CD4-positive, alpha-beta T cell (primary cell): ENCODE results near the gene RFNG. TPM values are rescaled to one million over a fixed set of nuclear protein-coding genes. Genes with fewer than 3 reads are reported as not detected.

Experiments
- ATAC-seq: fragments of 200-7000 bp; cut with Tn5 transposase; one replicate; pipeline ENCODE4 v1.10.0; 2022; ENCODE audit warnings: mild to moderate bottlenecking; ENCODE audit not compliant: poor library complexity
- CTCF ChIA-PET: fragments of 350-600 bp; sonication (Branson Sonifier 250); formaldehyde crosslinking; loops from one replicate; lab custom pipeline; 2021; ENCODE audit warnings: antibody characterized with exemption, inconsistent platforms; lab: Charles Lee
- POLR2A ChIA-PET: fragments of 350-600 bp; sonication (Branson Sonifier 250); formaldehyde crosslinking; loops from one replicate; lab custom pipeline; 2021; ENCODE audit warnings: antibody characterized with exemption, inconsistent platforms; lab: Charles Lee
- DNase-seq, 14 experiments: peaks; one replicate each; pipeline ENCODE4 v3.0.0-alpha.2; 2013 to 2020; ENCODE audit warnings: mixed read lengths in 2 of 14
- H3K27ac ChIP-seq, 2 donors: one replicate each; pipeline versions ENCODE4 v1.5.1 to v1.7.0; 2013; ENCODE audit warnings: low read length in 2 of 2, low read depth in 1 of 2, mild to moderate bottlenecking in 1 of 2
- H3K27me3 ChIP-seq, 2 experiments: 1 replicate in 1 of 2; 2 replicates in 1 of 2; pipeline versions ENCODE4 v1.6.1 to v1.7.0; 2013; ENCODE audit warnings: low read length in 2 of 2, control low read depth in 1 of 2, mild to moderate bottlenecking in 1 of 2, moderate library complexity in 1 of 2; ENCODE audit not compliant: insufficient read depth in 2 of 2, control insufficient read depth in 1 of 2
- H3K36me3 ChIP-seq: one replicate; pipeline ENCODE4 v1.6.1; 2013; ENCODE audit warnings: low read length, control low read depth; ENCODE audit not compliant: insufficient read depth
- H3K4me1 ChIP-seq: one replicate; pipeline ENCODE4 v1.6.1; 2013; ENCODE audit warnings: low read length, control low read depth; ENCODE audit not compliant: insufficient read depth
- H3K4me3 ChIP-seq: one replicate; pipeline ENCODE4 v1.5.1; 2013; ENCODE audit warnings: mild to moderate bottlenecking, low read length, moderate library complexity
- H3K9me3 ChIP-seq, 2 experiments: 1 replicate in 1 of 2; 2 replicates in 1 of 2; pipeline versions ENCODE4 v1.6.1 to v1.7.0; 2013; ENCODE audit warnings: low read length in 2 of 2, mild to moderate bottlenecking in 2 of 2, control low read depth in 1 of 2, moderate library complexity in 1 of 2; ENCODE audit not compliant: control insufficient read depth in 1 of 2, insufficient read depth in 1 of 2
- H3K27ac Mint-ChIP-seq: one replicate; pipeline ENCODE4 v1.8.0; 2020; ENCODE audit warnings: mixed read lengths
- H3K27me3 Mint-ChIP-seq: one replicate; pipeline ENCODE4 v1.8.0; 2021; ENCODE audit warnings: mixed read lengths
- H3K36me3 Mint-ChIP-seq: one replicate; pipeline ENCODE4 v1.8.0; 2021; ENCODE audit warnings: low read depth, mixed read lengths
- H3K4me1 Mint-ChIP-seq: one replicate; pipeline ENCODE4 v1.8.0; 2021; ENCODE audit warnings: low read depth, mixed read lengths
- H3K4me3 Mint-ChIP-seq: one replicate; pipeline ENCODE4 v1.8.0; 2020; ENCODE audit warnings: mild to moderate bottlenecking, mixed read lengths
- H3K9me3 Mint-ChIP-seq: one replicate; pipeline ENCODE4 v1.8.0; 2020; ENCODE audit warnings: mixed read lengths
- CTCF ChIP-seq: fragments of 200-600 bp; IDR thresholded peaks from one replicate; pipeline ENCODE4 v1.8.0; 2022; ENCODE audit warnings: antibody characterized with exemption, mild to moderate bottlenecking
- intact Hi-C, 2 experiments: fragments of 100-400 bp; cut with DNase I in 1 of 2; cut with micrococcal nuclease in 1 of 2; formaldehyde crosslinking; loops; one replicate each; pipeline versions ENCODE4 v1.15.1 to v1.9.0; 2023 to 2025; cut with DNase I, micrococcal nuclease
- total RNA-seq, 174 experiments: library from RNA in 2 of 174; stranded (reverse) in 2 of 174; gene quantifications; one replicate each; pipeline ENCODE4 v1.2.3 and lab custom pipeline; 2021 to 2026

RFNG gene
- total RNA-seq, 2 experiments from 2014 or later, result 28.1 to 31.2 TPM

GRCh38 chr17:82012640-82013295 lies 38.8 kb downstream of the RFNG start:
- Mint-ChIP-seq H3K27ac (no peak overlapping the region), H3K4me3 (no peak overlapping the region), H3K9me3 (no peaks in the 10 kb centered on the region), H3K27me3 (no peaks in the 10 kb centered on the region), H3K36me3 (no peaks in the 10 kb centered on the region), H3K4me1 (no peaks in the 10 kb centered on the region)
- Histone ChIP-seq H3K9me3 (no peaks in the 10 kb centered on the region), H3K36me3 (no peaks in the 10 kb centered on the region), H3K4me1 (no peaks in the 10 kb centered on the region), H3K27ac (no peak overlapping the region), H3K4me3 (no peak overlapping the region), H3K27me3 (no peaks in the 10 kb centered on the region)
- no peak for DNase-seq
- ChIA-PET CTCF (interaction anchor here (1.2 kb wide), 1 partner anchor 53 kb away, joined by 5 read pairs; no protein-coding TSS in a partner anchor), POLR2A (interaction anchor here (0.5 kb wide), 1 partner anchor 10 kb away, joined by 3 read pairs; the partner anchor contains the start of gene CENPX)
- no peak for TF ChIP-seq CTCF
- intact Hi-C loops, result no loop called here
- no peak for ATAC-seq

- Histone ChIP-seq H3K9me3 (no peaks in the 10 kb centered on the region), H3K4me3 (no peak overlapping the region), H3K27ac (no peak overlapping the region), H3K36me3 (no peaks in the 10 kb centered on the region), H3K27me3 (no peaks in the 10 kb centered on the region), H3K4me1 (no peaks in the 10 kb centered on the region)
- TF ChIP-seq CTCF, result no peak
- Mint-ChIP-seq H3K27ac (no peak overlapping the region), H3K9me3 (no peaks in the 10 kb centered on the region), H3K4me3 (no peak overlapping the region), H3K36me3 (no peaks in the 10 kb centered on the region), H3K4me1 (no peaks in the 10 kb centered on the region), H3K27me3 (no peaks in the 10 kb centered on the region)
- DNase-seq (no peak), ATAC-seq (no peak)
- CTCF ChIA-PET, result interaction anchor here (1.2 kb wide), 1 partner anchor 53 kb away, joined by 5 read pairs; no protein-coding TSS in a partner anchor
- POLR2A ChIA-PET, result interaction anchor here (0.5 kb wide), 1 partner anchor 10 kb away, joined by 3 read pairs; the partner anchor contains the start of gene CENPX
- intact Hi-C loops, result no loop called here
These were observed 39.4 kb downstream of the RFNG start for GRCh38 chr17:82012261-82012639.

- ChIA-PET POLR2A (no interaction called here), CTCF (no interaction called here)
- Mint-ChIP-seq H3K36me3 (no peaks in the 10 kb centered on the region), H3K9me3 (no peaks in the 10 kb centered on the region), H3K4me3 (no peak overlapping the region), H3K27me3 (no peaks in the 10 kb centered on the region), H3K4me1 (no peaks in the 10 kb centered on the region), H3K27ac (no peak overlapping the region)
- intact Hi-C loops, result no loop called here
- H3K4me1 ChIP-seq, result no peaks in the 10 kb centered on the region
- no peak for DNase-seq
- no peaks in the 10 kb centered on the region for H3K27me3 ChIP-seq
- no peak overlapping the region for H3K27ac ChIP-seq
- H3K36me3 ChIP-seq, result no peaks in the 10 kb centered on the region
- TF ChIP-seq CTCF, result no peak
- no peak overlapping the region for H3K4me3 ChIP-seq
- ATAC-seq, result no peak
- no peaks in the 10 kb centered on the region for H3K9me3 ChIP-seq
These were observed 39.9 kb downstream of the RFNG start for GRCh38 chr17:82011617-82012187.
